HCT116 (cell line): ENCODE data around the gene USH1C. TPM values are rescaled to one million over a fixed set of nuclear protein-coding genes. Genes with fewer than 3 reads are reported as not detected.

Source experiments
- ATAC-seq: fragments of 200-7000 bp; cut with Tn5 transposase; 2 replicates; pipeline ENCODE4 v1.9.1; 2020; ENCODE audit warnings: mild to moderate bottlenecking, moderate library complexity
- BruUV-seq: library from RNA; stranded (reverse); fragments of 400-500 nt; replicated peaks from 2 replicates; lab custom pipeline; 2021; lab: Mats Ljungman, UMichigan
- CTCF ChIA-PET: fragments of 300-600 bp; sonication (Branson Sonifier 250); formaldehyde crosslinking; loops from one replicate; lab custom pipeline; 2021; ENCODE audit warnings: antibody characterized with exemption; lab: Charles Lee
- POLR2A ChIA-PET: fragments of 300-600, 350-600 bp; sonication (Branson Sonifier 250); formaldehyde crosslinking; loops from one replicate; lab custom pipeline; 2021; ENCODE audit warnings: antibody characterized with exemption; lab: Charles Lee
- RAD21 ChIA-PET, 2 experiments: fragments of 300-600 bp; sonication (Branson Sonifier 250); formaldehyde crosslinking; loops; one replicate each; lab custom pipeline; 2023; ENCODE audit warnings: low total read pairs in 2 of 2; ENCODE audit not compliant: uncharacterized antibody in 2 of 2, unreplicated experiment in 2 of 2, low non-redundant PET in 1 of 2; lab: Charles Lee
- DNase-seq: peaks from one replicate; pipeline ENCODE4 v3.0.0-alpha.2; 2010; ENCODE audit warnings: low read depth, low spot score
- H2AFZ ChIP-seq: fragments of 200-600 bp; shearing (Covaris generic), sonication (generic); 2 replicates; pipeline ENCODE4 v1.6.1; 2017; ENCODE audit warnings: low read depth, mixed run types, mixed read lengths, antibody characterized with exemption, low read length; ENCODE audit not compliant: poor library complexity, severe bottlenecking
- H3K27ac ChIP-seq: 2 replicates; pipeline ENCODE4 v1.5.1; 2012; ENCODE audit warnings: low read depth, low read length
- H3K27me3 ChIP-seq: fragments of 200-600 bp; sonication (generic); 2 replicates; pipeline ENCODE4 v1.6.1; 2016; ENCODE audit warnings: mixed run types, low read length, mixed read lengths; ENCODE audit not compliant: insufficient read depth
- H3K36me3 ChIP-seq, 2 experiments: fragments of 200-500 bp in 1 of 2; fragments of 200-600 bp in 1 of 2; sonication (Bioruptor generic) in 1 of 2; sonication (generic) in 1 of 2; 2 replicates each; pipeline versions ENCODE4 v1.5.1 to v1.6.1; 2014 to 2016; ENCODE audit warnings: low read length in 2 of 2, inconsistent platforms in 1 of 2, mixed read lengths in 1 of 2, mixed run types in 1 of 2; ENCODE audit not compliant: insufficient read depth in 2 of 2, control insufficient read depth in 1 of 2
- H3K4me1 ChIP-seq, 2 experiments: fragments of 200-600 bp in 1 of 2; sonication (generic) in 1 of 2; 2 replicates each; pipeline versions ENCODE4 v1.5.1 to v1.6.1; 2012 to 2017; ENCODE audit warnings: low read length in 2 of 2, inconsistent platforms in 1 of 2, mild to moderate bottlenecking in 1 of 2, mixed read lengths in 1 of 2, mixed run types in 1 of 2, moderate library complexity in 1 of 2; ENCODE audit not compliant: insufficient read depth in 2 of 2, control insufficient read depth in 1 of 2
- H3K4me2 ChIP-seq: fragments of 200-600 bp; sonication (generic); 2 replicates; pipeline ENCODE4 v1.6.1; 2017; ENCODE audit warnings: mixed run types, low read length, mixed read lengths
- H3K4me3 ChIP-seq, 2 experiments: fragments of 200-600 bp in 1 of 2; sonication (generic) in 1 of 2; replicated peaks in 1 of 2; 2 replicates each; pipeline ENCODE4 v1.5.1; 2011 to 2016; ENCODE audit warnings: low read length in 2 of 2, control low read depth in 1 of 2, low read depth in 1 of 2, mild to moderate bottlenecking in 1 of 2, mixed read lengths in 1 of 2, mixed run types in 1 of 2
- H3K79me2 ChIP-seq: fragments of 200-600 bp; sonication (generic); 2 replicates; pipeline ENCODE4 v1.6.1; 2017; ENCODE audit warnings: mild to moderate bottlenecking, mixed run types, low read length, moderate library complexity, mixed read lengths; ENCODE audit not compliant: insufficient read depth
- H3K9ac ChIP-seq: fragments of 200-600 bp; sonication (generic); 2 replicates; pipeline ENCODE4 v1.6.1; 2016; ENCODE audit warnings: low read length, mixed read lengths
- H3K9me2 ChIP-seq: fragments of 200-600 bp; sonication (generic), shearing (Covaris generic); 2 replicates; pipeline ENCODE4 v1.6.1; 2017; ENCODE audit warnings: mixed run types, mild to moderate bottlenecking, moderate library complexity; ENCODE audit not compliant: insufficient read depth
- H3K9me3 ChIP-seq, 2 experiments: fragments of 200-500 bp in 1 of 2; fragments of 200-600 bp in 1 of 2; sonication (Bioruptor generic) in 1 of 2; sonication (generic) in 1 of 2; 2 replicates each; pipeline ENCODE4 v1.6.1; 2014 to 2017; ENCODE audit warnings: low read length in 2 of 2, mixed read lengths in 2 of 2, inconsistent platforms in 1 of 2, low read depth in 1 of 2, mild to moderate bottlenecking in 1 of 2, mixed run types in 1 of 2, moderate library complexity in 1 of 2; ENCODE audit not compliant: control insufficient read depth in 1 of 2, insufficient read depth in 1 of 2
- H4K20me1 ChIP-seq: fragments of 200-600 bp; sonication (generic), shearing (Covaris generic); 2 replicates; pipeline ENCODE4 v1.6.1; 2017; ENCODE audit warnings: mixed run types, mild to moderate bottlenecking, moderate library complexity; ENCODE audit not compliant: insufficient read depth
- ATF3 ChIP-seq: IDR thresholded peaks from 2 replicates; pipeline ENCODE4 v1.6.1; 2012
- CBX3 ChIP-seq: IDR thresholded peaks from 2 replicates; pipeline ENCODE4 v1.6.1; 2012; ENCODE audit warnings: low read depth
- CEBPB ChIP-seq: IDR thresholded peaks from 2 replicates; pipeline ENCODE4 v1.6.1; 2012; ENCODE audit warnings: low read depth
- CTCF ChIP-seq, 3 experiments: fragments of 200-600 bp in 1 of 3; sonication (generic) in 1 of 3; IDR thresholded peaks in 2 of 3; conservative IDR thresholded peaks in 1 of 3; 2 replicates each; pipeline ENCODE4 v1.5.1; 2012 to 2017; ENCODE audit warnings: low read depth in 2 of 3, low read length in 2 of 3, antibody characterized with exemption in 1 of 3, borderline replicate concordance in 1 of 3, control low read depth in 1 of 3, mild to moderate bottlenecking in 1 of 3, mixed read lengths in 1 of 3, mixed run types in 1 of 3, moderate library complexity in 1 of 3; ENCODE audit not compliant: insufficient read depth in 1 of 3
- FOSL1 ChIP-seq: IDR thresholded peaks from 2 replicates; pipeline ENCODE4 v1.6.1; 2012; ENCODE audit warnings: low read depth
- JUND ChIP-seq: IDR thresholded peaks from 2 replicates; pipeline ENCODE4 v1.6.1; 2012
- MAX ChIP-seq: IDR thresholded peaks from 2 replicates; pipeline ENCODE4 v1.6.1; 2012
- POLR2A ChIP-seq: IDR thresholded peaks from 2 replicates; pipeline ENCODE4 v1.7.0; 2011; ENCODE audit warnings: borderline replicate concordance; ENCODE audit not compliant: insufficient read depth, insufficient read length; ENCODE audit errors: extremely low read depth
- RAD21 ChIP-seq: IDR thresholded peaks from 2 replicates; pipeline ENCODE4 v1.6.1; 2012; ENCODE audit warnings: low read depth, mild to moderate bottlenecking
- SIN3A ChIP-seq: IDR thresholded peaks from 2 replicates; pipeline ENCODE4 v1.6.1; 2012; ENCODE audit warnings: low read depth
- SP1 ChIP-seq: IDR thresholded peaks from 2 replicates; pipeline ENCODE4 v1.6.1; 2012; ENCODE audit warnings: low read depth
- SRF ChIP-seq: IDR thresholded peaks from 2 replicates; pipeline ENCODE4 v1.6.1; 2012; ENCODE audit warnings: low read depth
- YY1 ChIP-seq: IDR thresholded peaks from 2 replicates; pipeline ENCODE4 v1.6.1; 2011; ENCODE audit warnings: low read length, low read depth, moderate library complexity, mild to moderate bottlenecking; ENCODE audit not compliant: insufficient replicate concordance; ENCODE audit errors: extremely low read depth
- ZFX ChIP-seq: fragments of 450-650 bp; IDR thresholded peaks from 2 replicates; pipeline ENCODE4 v1.6.1; 2017
- ZNF274 ChIP-seq: fragments of 200-500 bp; sonication (Bioruptor generic); IDR thresholded peaks from 2 replicates; pipeline ENCODE4 v1.6.1; 2014; ENCODE audit warnings: mild to moderate bottlenecking, low read depth, low read length, inconsistent platforms
- intact Hi-C: fragments of 100-400 bp; cut with micrococcal nuclease; formaldehyde crosslinking; loops from 2 replicates; pipeline ENCODE4 v1.10.0; 2022
- total RNA-seq: library from RNA; stranded (reverse); gene quantifications from one replicate; pipeline ENCODE4 v1.2.1, GENCODE V29; 2021; ENCODE audit not compliant: unreplicated experiment

USH1C gene
- total RNA-seq, 1 experiment from 2014 or later = 13.4 TPM

GRCh38 chr11:17526326-17526725 lies 17.9 kb downstream of the USH1C start:
- ChIA-PET CTCF (interaction anchor here (1.0 kb wide), 2 partner anchors 121 to 142 kb away, joined by 3 to 4 read pairs; no protein-coding TSS in a partner anchor), RAD21 (interaction anchor here in 1 of 2 experiments (0.7 kb wide), 1 partner anchor 191 kb away, joined by 3 read pairs; no protein-coding TSS in a partner anchor), POLR2A (no interaction called here)
- no peaks in the 10 kb centered on the region for H3K4me1 ChIP-seq
- ATAC-seq (no peak), DNase-seq (no peak)
- H3K27ac ChIP-seq = no peak overlapping the region
- H4K20me1 ChIP-seq = no peaks in the 10 kb centered on the region
- no peaks in the 10 kb centered on the region for H3K79me2 ChIP-seq
- no peak overlapping the region for H3K4me2 ChIP-seq
- no peaks in the 10 kb centered on the region for H3K9me3 ChIP-seq
- intact Hi-C loops = no loop called here
- no peaks in the 10 kb centered on the region for H3K27me3 ChIP-seq
- 0 out of 4 replicates have a peak, but pooled peaks cover 0 to 3% of the 10 kb centered on the region in 2 experiments for H3K36me3 ChIP-seq
- no peak overlapping the region for H3K4me3 ChIP-seq
- no peaks in the 10 kb centered on the region for H3K9me2 ChIP-seq
- H3K9ac ChIP-seq = no peak overlapping the region
- no peak for TF ChIP-seq MAX
- no peak for TF ChIP-seq SIN3A
- no peak for TF ChIP-seq CTCF (IDR thresholded peaks at IDR 0.05 in 2 of 3, conservative IDR thresholded peaks at IDR 0.05 in 1 of 3; ENCODE audit: borderline replicate concordance in 1 of 3, insufficient read depth in 1 of 3, low read depth in 2 of 3, low read length in 2 of 3)
- no peak for TF ChIP-seq CBX3
- no peak for TF ChIP-seq SP1
- no peak for TF ChIP-seq JUND
- no peak for TF ChIP-seq SRF
- no peak for TF ChIP-seq ZNF274
- no peak for TF ChIP-seq ZFX
- TF ChIP-seq YY1 = no peak
- TF ChIP-seq CEBPB = no peak
- no peak for TF ChIP-seq POLR2A
- no peak for TF ChIP-seq RAD21
- TF ChIP-seq FOSL1 = no peak
- TF ChIP-seq ATF3 = no peak
- H2AFZ ChIP-seq = no peak overlapping the region
- BruUV-seq = no TSS peak
